ENCODE data around the gene PES1. TPM values are rescaled to one million over a fixed set of nuclear protein-coding genes. Genes with fewer than 3 reads are reported as not detected.
"Not testable (repeated sequence)": the region's sequence is repeated elsewhere in the genome, so short reads cannot be mapped to it uniquely, and the experiment has no call there.

Gene PES1
- total and polyA plus RNA-seq, 4 donors: 31.7 to 52.3 (median 39.5) TPM

- Histone ChIP-seq H3K27ac (ENCODE audit: low read depth in 1 of 2, low read length in 2 of 2) (no peak overlapping the region), H3K27me3 (ENCODE audit: control insufficient read depth in 1 of 2, insufficient read depth in 2 of 2, low read length in 1 of 2) (no peaks in the 10 kb centered on the region), H3K9me3 (ENCODE audit: control insufficient read depth, low read length) (no peaks in the 10 kb centered on the region), H3K4me1 (ENCODE audit: control insufficient read depth in 1 of 2, insufficient read depth in 2 of 2, low read length in 2 of 2) (no peaks in the 10 kb centered on the region), H3K36me3 (ENCODE audit: control insufficient read depth in 1 of 2, insufficient read depth in 2 of 2, low read length in 1 of 2) (no peaks in the 10 kb centered on the region), H3K4me3 (ENCODE audit: low read length in 2 of 2) (no peak overlapping the region)
- no peak for ATAC-seq (ENCODE audit: low FRiP score)
- no peak for DNase-seq
- 69 to 74% methylated on average over 2 of the region's 2 CpGs for WGBS, 2 donors
- intact Hi-C loops (cut with DNase I): no loop called here
These were observed 13.0 kb upstream of the PES1 start for GRCh38 chr22:30604723-30605122.

- Histone ChIP-seq H3K36me3 (ENCODE audit: control insufficient read depth in 1 of 2, insufficient read depth in 2 of 2, low read length in 1 of 2) (no peaks in the 10 kb centered on the region), H3K4me3 (ENCODE audit: low read length in 2 of 2) (no peak overlapping the region), H3K27ac (ENCODE audit: low read depth in 1 of 2, low read length in 2 of 2) (no peak overlapping the region), H3K4me1 (ENCODE audit: control insufficient read depth in 1 of 2, insufficient read depth in 2 of 2, low read length in 2 of 2) (no peaks in the 10 kb centered on the region), H3K27me3 (ENCODE audit: control insufficient read depth in 1 of 2, insufficient read depth in 2 of 2, low read length in 1 of 2) (no peaks in the 10 kb centered on the region), H3K9me3 (ENCODE audit: control insufficient read depth, low read length) (no peaks in the 10 kb centered on the region)
- WGBS, 2 donors: 68 to 71% methylated on average over 3 of the region's 3 CpGs
- DNase-seq (no peak), ATAC-seq (ENCODE audit: low FRiP score) (no peak)
- intact Hi-C loops (cut with DNase I): no loop called here
These were observed 12.1 kb upstream of the PES1 start for GRCh38 chr22:30603801-30604200.

GRCh38 chr22:30602049-30602448 is 10.3 kb upstream of the PES1 start:
- ATAC-seq (ENCODE audit: low FRiP score) (no peak), DNase-seq (no peak)
- H3K36me3 ChIP-seq (ENCODE audit: control insufficient read depth in 1 of 2, insufficient read depth in 2 of 2, low read length in 1 of 2): no peaks in the 10 kb centered on the region
- no peak overlapping the region for H3K4me3 ChIP-seq (ENCODE audit: low read length in 2 of 2)
- 55 to 65% methylated on average over 3 of the region's 3 CpGs for WGBS, 2 donors
- H3K9me3 ChIP-seq (ENCODE audit: control insufficient read depth, low read length): no peaks in the 10 kb centered on the region
- intact Hi-C loops (cut with DNase I): no loop called here
- H3K27me3 ChIP-seq (ENCODE audit: control insufficient read depth in 1 of 2, insufficient read depth in 2 of 2, low read length in 1 of 2): no peaks in the 10 kb centered on the region
- no peaks in the 10 kb centered on the region for H3K4me1 ChIP-seq (ENCODE audit: control insufficient read depth in 1 of 2, insufficient read depth in 2 of 2, low read length in 2 of 2)
- H3K27ac ChIP-seq (ENCODE audit: low read depth in 1 of 2, low read length in 2 of 2): no peak overlapping the region

GRCh38 chr22:30601464-30601863 is 9.8 kb upstream of the PES1 start:
- H3K4me1 ChIP-seq (ENCODE audit: control insufficient read depth in 1 of 2, insufficient read depth in 2 of 2, low read length in 2 of 2): no peaks in the 10 kb centered on the region
- no peak for DNase-seq
- intact Hi-C loops (cut with DNase I): no loop called here
- no peak for ATAC-seq (ENCODE audit: low FRiP score)
- no peak overlapping the region for H3K27ac ChIP-seq (ENCODE audit: low read depth in 1 of 2, low read length in 2 of 2)
- WGBS, 2 donors: 82% methylated on average over 5 of the region's 5 CpGs
- no peak overlapping the region for H3K4me3 ChIP-seq (ENCODE audit: low read length in 2 of 2)
- no peaks in the 10 kb centered on the region for H3K9me3 ChIP-seq (ENCODE audit: control insufficient read depth, low read length)
- H3K27me3 ChIP-seq (ENCODE audit: control insufficient read depth in 1 of 2, insufficient read depth in 2 of 2, low read length in 1 of 2): no peaks in the 10 kb centered on the region
- no peaks in the 10 kb centered on the region for H3K36me3 ChIP-seq (ENCODE audit: control insufficient read depth in 1 of 2, insufficient read depth in 2 of 2, low read length in 1 of 2)

DNA sequence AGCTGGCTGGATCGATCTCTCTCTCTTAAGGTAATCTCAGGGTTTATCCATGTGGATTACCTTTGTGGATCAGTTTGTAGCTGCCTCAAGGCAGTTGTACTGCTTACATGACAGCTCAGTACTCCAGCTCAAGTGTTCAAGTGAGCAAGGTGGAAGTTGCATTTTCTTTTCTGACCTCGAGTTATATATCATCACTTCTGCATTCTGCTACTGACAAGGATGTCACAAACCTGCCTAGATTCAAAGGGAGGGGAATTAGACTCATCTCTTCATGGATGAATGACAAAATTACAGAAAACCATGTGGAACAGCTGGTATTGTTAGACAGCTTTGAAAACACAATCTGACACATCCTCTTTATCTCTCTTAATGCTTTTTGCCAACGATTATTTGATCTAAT is 9.2 kb upstream of the PES1 start:
- H3K27ac ChIP-seq (ENCODE audit: low read depth in 1 of 2, low read length in 2 of 2): no peak overlapping the region
- 64 to 68% methylated on average over 3 of the region's 3 CpGs for WGBS, 2 donors
- ATAC-seq (ENCODE audit: low FRiP score) (no peak), DNase-seq (no peak)
- H3K4me1 ChIP-seq (ENCODE audit: control insufficient read depth in 1 of 2, insufficient read depth in 2 of 2, low read length in 2 of 2): no peaks in the 10 kb centered on the region
- H3K36me3 ChIP-seq (ENCODE audit: control insufficient read depth in 1 of 2, insufficient read depth in 2 of 2, low read length in 1 of 2): no peaks in the 10 kb centered on the region
- no peak overlapping the region for H3K4me3 ChIP-seq (ENCODE audit: low read length in 2 of 2)
- no peaks in the 10 kb centered on the region for H3K9me3 ChIP-seq (ENCODE audit: control insufficient read depth, low read length)
- H3K27me3 ChIP-seq (ENCODE audit: control insufficient read depth in 1 of 2, insufficient read depth in 2 of 2, low read length in 1 of 2): no peaks in the 10 kb centered on the region
- intact Hi-C loops (cut with DNase I): no loop called here

- Histone ChIP-seq H3K4me1 (ENCODE audit: control insufficient read depth in 1 of 2, insufficient read depth in 2 of 2, low read length in 2 of 2) (no peaks in the 10 kb centered on the region), H3K9me3 (ENCODE audit: control insufficient read depth, low read length) (no peaks in the 10 kb centered on the region), H3K27me3 (ENCODE audit: control insufficient read depth in 1 of 2, insufficient read depth in 2 of 2, low read length in 1 of 2) (no peaks in the 10 kb centered on the region), H3K27ac (ENCODE audit: low read depth in 1 of 2, low read length in 2 of 2) (no peak overlapping the region), H3K36me3 (ENCODE audit: control insufficient read depth in 1 of 2, insufficient read depth in 2 of 2, low read length in 1 of 2) (no peaks in the 10 kb centered on the region), H3K4me3 (ENCODE audit: low read length in 2 of 2) (no peak overlapping the region)
- intact Hi-C loops (cut with DNase I): no loop called here
- DNase-seq (no peak), ATAC-seq (ENCODE audit: low FRiP score) (no peak)
- 79 to 82% methylated on average over 3 of the region's 3 CpGs for WGBS, 2 donors
These were observed 7.3 kb upstream of the PES1 start for GRCh38 chr22:30598986-30599385.

GRCh38 chr22:30596886-30597285 is 5.2 kb upstream of the PES1 start:
- Histone ChIP-seq H3K4me1 (ENCODE audit: control insufficient read depth in 1 of 2, insufficient read depth in 2 of 2, low read length in 2 of 2) (no peaks in the 10 kb centered on the region), H3K27ac (ENCODE audit: low read depth in 1 of 2, low read length in 2 of 2) (no peak overlapping the region), H3K4me3 (ENCODE audit: low read length in 2 of 2) (no peak overlapping the region), H3K36me3 (ENCODE audit: control insufficient read depth in 1 of 2, insufficient read depth in 2 of 2, low read length in 1 of 2) (no peaks in the 10 kb centered on the region), H3K27me3 (ENCODE audit: control insufficient read depth in 1 of 2, insufficient read depth in 2 of 2, low read length in 1 of 2) (no peaks in the 10 kb centered on the region), H3K9me3 (ENCODE audit: control insufficient read depth, low read length) (no peaks in the 10 kb centered on the region)
- intact Hi-C loops (cut with DNase I): no loop called here
- WGBS, 2 donors: 92 to 93% methylated on average over 26 to 29 of the region's 29 CpGs
- no peak for ATAC-seq (ENCODE audit: low FRiP score)
- no peak for DNase-seq

DNA sequence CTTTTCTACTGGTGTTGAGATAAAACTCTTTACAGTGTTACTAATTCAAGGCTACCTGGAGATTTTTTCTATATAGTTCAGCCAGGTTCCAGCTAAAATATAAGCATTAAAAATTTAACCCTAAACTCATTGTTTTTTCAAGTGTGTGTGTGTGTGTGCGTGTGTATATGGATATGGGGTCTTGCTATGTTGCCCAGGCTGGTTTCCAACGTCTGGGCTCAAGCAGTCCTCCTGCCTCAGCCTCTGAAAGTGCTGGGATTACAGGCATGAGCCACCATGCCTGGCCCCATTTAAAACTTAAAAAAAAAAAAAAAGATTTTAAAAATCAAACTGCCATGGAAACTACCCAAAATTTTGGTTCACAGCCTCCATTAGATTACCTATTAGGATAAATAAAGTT is 4.5 kb upstream of the PES1 start:
- Histone ChIP-seq H3K4me1 (ENCODE audit: control insufficient read depth in 1 of 2, insufficient read depth in 2 of 2, low read length in 2 of 2) (no peaks in the 10 kb centered on the region), H3K27me3 (ENCODE audit: control insufficient read depth in 1 of 2, insufficient read depth in 2 of 2, low read length in 1 of 2) (no peaks in the 10 kb centered on the region), H3K27ac (ENCODE audit: low read depth in 1 of 2, low read length in 2 of 2) (no peak overlapping the region), H3K4me3 (ENCODE audit: low read length in 2 of 2) (no peak overlapping the region), H3K36me3 (ENCODE audit: control insufficient read depth in 1 of 2, insufficient read depth in 2 of 2, low read length in 1 of 2) (no peaks in the 10 kb centered on the region), H3K9me3 (ENCODE audit: control insufficient read depth, low read length) (no peaks in the 10 kb centered on the region)
- DNase-seq: no peak
- no peak for ATAC-seq (ENCODE audit: low FRiP score)
- intact Hi-C loops (cut with DNase I): no loop called here
- WGBS, 2 donors: 52 to 62% methylated on average over 2 of the region's 2 CpGs

DNA sequence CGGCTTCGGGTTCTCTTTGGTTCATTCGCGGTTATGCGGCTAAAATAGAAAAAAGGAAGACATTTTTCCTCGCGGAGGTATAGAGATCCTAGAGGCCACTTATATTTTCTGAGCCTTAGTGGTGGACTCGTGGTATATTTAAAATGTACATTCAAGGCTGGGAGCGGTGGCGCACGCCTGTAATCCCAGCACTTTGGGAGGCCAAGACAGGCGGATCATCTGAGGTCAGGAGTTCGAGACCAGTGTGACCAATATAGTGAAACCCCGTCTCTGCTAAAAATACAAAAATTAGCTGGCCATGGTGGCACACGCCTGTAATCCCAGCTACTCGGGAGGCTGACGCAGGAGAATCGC is 627 bp upstream of the PES1 start:
- H3K4me3 ChIP-seq (ENCODE audit: low read length in 2 of 2); H3K27ac ChIP-seq (ENCODE audit: low read depth in 1 of 2, low read length in 2 of 2): not testable (repeated sequence)
- 31 to 34% methylated on average over 18 of the region's 18 CpGs for WGBS, 2 donors

More for the DNA sequence above, 627 bp upstream of the PES1 start:
- intact Hi-C loops (cut with DNase I); H3K27me3 ChIP-seq (ENCODE audit: control insufficient read depth in 1 of 2, insufficient read depth in 2 of 2, low read length in 1 of 2); H3K9me3 ChIP-seq (ENCODE audit: control insufficient read depth, low read length); DNase-seq; ATAC-seq (ENCODE audit: low FRiP score); H3K4me1 ChIP-seq (ENCODE audit: control insufficient read depth in 1 of 2, insufficient read depth in 2 of 2, low read length in 2 of 2); H3K36me3 ChIP-seq (ENCODE audit: control insufficient read depth in 1 of 2, insufficient read depth in 2 of 2, low read length in 1 of 2): not testable (repeated sequence)

All from aorta (tissue), 5 donors.